ENCODE results near the gene KDM3B. TPM values are rescaled to one million over a fixed set of nuclear protein-coding genes. Genes with fewer than 3 reads are reported as not detected.
"Not testable (repeated sequence)": the region's sequence is repeated elsewhere in the genome, so short reads cannot be mapped to it uniquely, and the experiment has no call there.

Gene KDM3B
- polyA plus RNA-seq, 1 donor, result 59.2 TPM

GRCh38 chr5:138350563-138350890 lies 2.0 kb upstream of the KDM3B start:
- DNase-seq (ENCODE audit: low read depth), result no peak

DNA sequence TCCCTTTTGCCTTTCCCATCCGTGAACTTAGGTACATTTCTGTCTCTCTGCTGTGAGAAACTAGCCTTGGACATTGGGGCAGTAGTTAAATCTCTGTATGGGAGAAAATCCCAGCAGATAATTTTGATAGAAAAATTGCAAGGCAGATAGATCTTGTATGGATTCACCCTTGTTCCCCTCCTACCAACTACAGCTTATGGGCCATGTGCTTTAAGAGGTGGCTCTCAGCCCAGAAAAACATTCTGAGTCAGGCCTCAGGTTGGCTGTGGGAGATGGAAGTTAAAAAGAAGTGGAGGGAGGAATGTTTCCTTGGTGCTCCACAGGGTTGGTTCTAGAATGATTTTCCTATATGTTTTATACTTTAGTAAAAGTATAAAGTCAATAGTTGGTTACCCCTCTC lies 1.4 kb upstream of the KDM3B start:
- no peak for DNase-seq (ENCODE audit: low read depth)

DNA sequence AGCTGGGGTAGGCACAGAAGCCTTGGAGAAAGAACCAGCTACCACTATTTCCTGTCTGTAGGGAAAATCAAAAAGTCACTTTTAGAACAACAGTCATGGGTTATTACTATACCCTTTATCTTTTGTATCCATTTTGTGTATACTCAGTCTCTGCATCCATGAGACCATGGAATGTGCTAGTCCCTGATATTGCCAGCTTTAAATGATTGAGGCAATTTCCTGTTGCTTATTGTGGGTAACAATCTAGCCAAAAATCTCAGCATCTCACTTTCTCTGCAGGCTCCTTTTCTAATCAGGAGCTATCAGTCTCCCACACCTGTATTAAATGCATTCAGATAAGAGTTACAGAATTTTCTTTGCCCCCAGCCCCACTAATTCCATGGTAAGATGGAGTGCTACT lies 968 bp upstream of the KDM3B start:
- DNase-seq (ENCODE audit: low read depth), result no peak

- no peak for DNase-seq (ENCODE audit: low read depth)
Measured at GRCh38 chr5:138352722-138353559, 456 bp downstream of the KDM3B start.

- DNase-seq (ENCODE audit: low read depth), result no peak
Measured at GRCh38 chr5:138353560-138354080, 1.1 kb downstream of the KDM3B start.

GRCh38 chr5:138354387-138354786 lies 1.9 kb downstream of the KDM3B start:
- no peak for DNase-seq (ENCODE audit: low read depth)

DNA sequence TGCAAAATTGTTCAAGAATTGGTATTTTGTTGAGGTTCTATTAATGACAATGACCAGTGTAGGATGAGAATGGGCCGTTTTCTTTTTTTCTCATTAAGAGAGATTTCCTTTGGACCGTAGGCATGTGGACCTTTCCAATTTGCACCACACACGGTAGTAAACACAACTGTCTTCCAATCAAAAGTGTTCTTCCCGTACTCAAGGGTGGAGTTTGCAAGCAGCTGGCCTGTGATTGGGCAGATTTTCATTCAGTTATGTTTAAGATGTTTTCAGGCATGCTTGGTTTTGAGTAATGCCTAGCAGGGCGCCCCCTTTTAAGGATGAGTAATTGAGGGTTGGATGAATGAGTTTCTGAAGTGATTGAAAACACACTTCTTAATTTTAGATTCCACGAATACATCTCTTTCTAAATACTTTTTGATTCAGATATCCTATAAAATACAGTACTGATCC lies 2.5 kb downstream of the KDM3B start:
- DNase-seq (ENCODE audit: low read depth), result no peak

DNA sequence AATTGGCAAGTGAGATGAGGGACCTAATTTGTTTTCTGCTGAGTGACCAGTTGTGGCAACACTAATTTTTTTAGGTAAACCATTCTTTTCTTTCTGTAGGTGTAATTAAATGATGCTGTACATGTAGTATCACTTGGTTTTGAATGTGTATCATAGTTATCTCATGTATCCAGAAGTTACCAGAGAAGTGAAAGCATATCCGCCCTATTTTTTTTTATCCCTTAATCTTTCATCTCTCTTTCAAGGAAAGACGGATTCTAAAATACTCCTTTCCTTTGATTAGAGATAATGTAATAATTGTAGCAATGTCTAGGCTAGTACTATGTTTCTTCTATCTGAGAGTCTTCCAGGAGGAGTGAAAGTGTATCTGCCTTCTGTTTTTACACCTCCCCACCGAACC lies 7.1 kb downstream of the KDM3B start:
- DNase-seq (ENCODE audit: low read depth), result no peak

- no peak for DNase-seq (ENCODE audit: low read depth)
Measured at GRCh38 chr5:138360941-138361452, 8.5 kb downstream of the KDM3B start.

DNA sequence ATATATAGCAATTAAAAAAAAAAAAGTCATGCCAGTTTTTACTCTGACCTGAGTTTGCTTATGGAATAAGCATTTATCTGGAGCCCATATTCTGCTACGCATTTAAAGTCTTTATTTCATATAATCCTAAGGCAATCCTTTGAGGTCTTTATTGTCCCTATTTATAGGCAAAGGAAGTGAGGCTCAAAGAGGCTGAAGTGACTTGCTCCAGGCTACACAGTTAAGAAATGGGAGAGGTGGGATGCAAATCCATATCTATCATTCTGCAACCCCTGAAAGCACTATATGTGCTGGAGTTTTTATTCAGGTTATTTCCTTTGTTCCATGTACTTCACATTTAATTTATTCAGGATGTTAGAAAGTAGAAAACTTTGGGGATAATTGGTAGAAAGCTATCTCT lies 12.1 kb downstream of the KDM3B start:
- no peak for DNase-seq (ENCODE audit: low read depth)

DNA sequence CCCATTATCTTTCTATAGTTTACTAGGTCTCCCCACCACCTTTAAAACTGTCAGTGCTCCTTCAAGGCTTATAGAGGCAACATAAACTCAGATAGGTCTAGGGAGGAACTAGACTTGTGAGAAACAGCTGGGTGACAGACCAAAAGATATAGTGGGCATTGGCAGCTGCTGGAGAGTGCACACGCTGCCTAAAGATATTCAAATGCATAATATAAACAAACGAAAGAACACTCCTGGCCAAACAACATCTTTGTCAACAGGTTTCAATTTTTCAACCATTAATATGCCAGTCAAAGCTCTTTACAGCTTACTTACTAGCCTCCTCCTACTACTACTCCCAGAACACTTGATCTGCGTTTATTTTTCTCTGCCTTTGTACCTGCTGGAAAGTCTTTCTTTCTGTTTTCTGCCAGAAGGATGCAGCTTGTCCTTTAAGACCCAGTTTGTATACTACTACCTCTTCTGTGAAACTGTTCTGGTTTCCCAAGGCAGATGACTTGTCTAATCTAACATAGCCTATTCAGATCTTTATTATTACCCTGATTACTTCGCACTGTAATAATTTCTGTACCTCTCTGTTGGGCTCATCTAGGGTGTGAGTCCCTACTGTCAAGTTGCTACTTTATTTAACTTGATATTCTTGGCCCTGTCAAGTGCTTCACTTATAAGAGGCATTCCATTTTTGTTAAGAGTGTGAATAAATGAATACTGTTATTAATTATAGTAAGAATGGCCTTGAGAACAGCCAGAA lies 14.3 kb downstream of the KDM3B start:
- no peak for DNase-seq (ENCODE audit: low read depth)

DNA sequence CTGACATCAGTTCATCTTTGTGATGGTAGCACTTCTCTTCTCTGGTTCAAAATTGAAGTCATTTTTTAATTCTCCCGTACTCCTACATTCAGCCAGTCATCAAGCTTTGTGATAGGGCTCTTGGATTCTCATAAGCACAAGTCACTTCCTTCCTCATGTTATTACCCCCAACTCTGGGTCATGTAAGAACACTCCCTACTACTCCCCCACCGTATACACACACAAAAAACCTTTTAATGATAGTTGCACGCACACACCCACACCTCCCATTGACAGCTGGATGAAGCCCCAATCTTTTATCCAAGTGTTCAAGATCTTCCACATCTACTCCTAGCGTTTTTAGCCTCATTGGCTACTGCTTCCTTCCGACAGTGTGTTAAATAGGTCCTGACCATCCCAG lies 16.8 kb downstream of the KDM3B start:
- no peak for DNase-seq (ENCODE audit: low read depth)

GRCh38 chr5:138369706-138370105 lies 17.2 kb downstream of the KDM3B start:
- DNase-seq (ENCODE audit: low read depth), result no peak

DNA sequence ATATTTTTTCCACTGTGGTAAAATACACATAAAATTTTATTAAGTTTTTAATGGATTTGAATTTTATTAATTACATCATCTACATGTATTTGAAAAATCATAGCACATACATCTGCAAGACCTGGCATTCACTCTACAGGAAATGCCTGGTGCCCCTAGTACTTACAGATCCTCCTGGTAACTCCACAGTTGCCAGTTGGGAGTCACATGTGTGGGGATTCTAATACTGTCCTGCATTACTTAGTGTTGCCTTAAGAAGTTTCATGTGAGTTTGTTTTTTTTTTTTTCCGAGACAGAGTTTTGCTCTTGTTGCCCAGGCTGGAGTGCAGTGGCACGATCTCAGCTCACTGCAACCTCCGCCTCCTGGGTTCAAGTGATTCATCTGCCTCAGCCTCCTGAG lies 18.1 kb downstream of the KDM3B start:
- no peak for DNase-seq (ENCODE audit: low read depth)

- no peak for DNase-seq (ENCODE audit: low read depth)
Measured at GRCh38 chr5:138371454-138371853, 19.0 kb downstream of the KDM3B start.

- DNase-seq (ENCODE audit: low read depth), result no peak
Measured at GRCh38 chr5:138372225-138372624, 19.7 kb downstream of the KDM3B start.

- no peak for DNase-seq (ENCODE audit: low read depth)
Measured at GRCh38 chr5:138372653-138373052, 20.2 kb downstream of the KDM3B start.

DNA sequence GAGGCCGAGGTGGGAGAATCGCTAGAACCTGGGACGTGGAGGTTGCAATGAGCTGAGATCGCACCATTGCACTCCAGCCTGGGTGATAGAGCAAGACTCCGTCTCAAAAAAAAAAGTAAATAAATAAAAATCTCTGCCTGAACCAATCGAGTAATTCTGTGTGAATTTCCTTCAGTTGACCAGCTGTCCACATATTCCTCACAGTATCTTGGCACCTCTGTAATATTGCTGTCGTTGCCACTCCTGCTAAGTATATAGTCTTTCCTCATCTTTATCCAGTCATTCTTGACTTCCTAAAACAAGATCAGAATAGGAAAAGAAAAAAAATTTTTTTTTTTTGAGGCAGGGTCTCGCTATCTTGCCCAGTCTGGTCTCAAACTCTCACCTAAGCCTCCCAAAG lies 29.9 kb downstream of the KDM3B start:
- no peak for DNase-seq (ENCODE audit: low read depth)

- no peak for DNase-seq (ENCODE audit: low read depth)
Measured at GRCh38 chr5:138385660-138386059, 33.2 kb downstream of the KDM3B start.

GRCh38 chr5:138386290-138386689 lies 33.8 kb downstream of the KDM3B start:
- DNase-seq (ENCODE audit: low read depth), result no peak

GRCh38 chr5:138389332-138389731 lies 36.8 kb downstream of the KDM3B start:
- DNase-seq (ENCODE audit: low read depth), result no peak

DNA sequence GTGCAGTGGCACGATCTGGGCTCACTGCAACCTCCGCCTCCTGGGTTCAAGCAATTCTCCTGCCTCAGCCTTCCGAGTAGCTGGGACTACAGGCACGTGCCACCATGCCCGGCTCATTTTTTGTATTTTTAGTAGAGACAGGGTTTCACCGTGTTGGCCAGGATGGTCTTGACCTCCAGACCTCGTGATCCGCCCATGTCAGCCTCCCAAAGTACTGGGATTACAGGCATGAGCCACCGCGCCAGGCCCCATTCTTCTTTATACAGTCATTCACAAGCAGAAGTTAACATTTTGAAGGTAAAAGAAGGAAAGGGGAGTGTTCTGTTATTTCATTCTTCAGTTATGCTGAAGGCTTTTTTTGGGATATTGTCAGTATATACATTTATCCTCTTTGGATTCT lies 37.4 kb downstream of the KDM3B start:
- DNase-seq (ENCODE audit: low read depth), result not testable (repeated sequence)

DNA sequence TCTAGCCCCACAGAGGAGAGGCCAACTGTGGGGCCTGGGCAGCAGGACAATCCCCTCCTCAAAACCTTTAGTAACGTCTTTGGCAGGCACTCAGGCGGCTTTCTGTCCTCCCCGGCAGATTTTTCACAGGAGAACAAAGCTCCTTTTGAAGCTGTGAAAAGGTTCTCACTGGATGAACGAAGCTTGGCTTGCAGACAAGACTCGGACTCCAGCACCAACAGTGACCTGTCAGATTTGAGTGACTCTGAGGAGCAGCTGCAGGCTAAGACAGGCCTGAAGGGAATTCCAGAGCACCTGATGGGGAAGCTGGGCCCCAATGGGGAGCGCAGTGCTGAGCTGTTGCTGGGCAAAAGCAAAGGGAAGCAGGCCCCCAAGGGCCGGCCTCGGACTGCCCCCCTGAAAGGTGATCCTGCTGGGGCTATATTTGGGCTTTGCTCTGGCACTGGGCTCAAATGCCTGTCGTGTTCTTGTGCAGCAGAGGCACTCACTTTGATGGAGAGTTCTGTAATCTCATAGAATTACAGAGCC lies 39.4 kb downstream of the KDM3B start:
- no peak for DNase-seq (ENCODE audit: low read depth)

Data from forelimb muscle (tissue), 1 donor.